ENCODE measurements around the gene KDR.

The KDR gene

GRCh38 chr4:55125763-55126541 lies 557 bp upstream of the KDR start:
- no peak overlapping the region for H3K4me3 ChIP-seq (ENCODE audit: low read length)
- no peak for DNase-seq (ENCODE audit: low read depth, low spot score)

DNA sequence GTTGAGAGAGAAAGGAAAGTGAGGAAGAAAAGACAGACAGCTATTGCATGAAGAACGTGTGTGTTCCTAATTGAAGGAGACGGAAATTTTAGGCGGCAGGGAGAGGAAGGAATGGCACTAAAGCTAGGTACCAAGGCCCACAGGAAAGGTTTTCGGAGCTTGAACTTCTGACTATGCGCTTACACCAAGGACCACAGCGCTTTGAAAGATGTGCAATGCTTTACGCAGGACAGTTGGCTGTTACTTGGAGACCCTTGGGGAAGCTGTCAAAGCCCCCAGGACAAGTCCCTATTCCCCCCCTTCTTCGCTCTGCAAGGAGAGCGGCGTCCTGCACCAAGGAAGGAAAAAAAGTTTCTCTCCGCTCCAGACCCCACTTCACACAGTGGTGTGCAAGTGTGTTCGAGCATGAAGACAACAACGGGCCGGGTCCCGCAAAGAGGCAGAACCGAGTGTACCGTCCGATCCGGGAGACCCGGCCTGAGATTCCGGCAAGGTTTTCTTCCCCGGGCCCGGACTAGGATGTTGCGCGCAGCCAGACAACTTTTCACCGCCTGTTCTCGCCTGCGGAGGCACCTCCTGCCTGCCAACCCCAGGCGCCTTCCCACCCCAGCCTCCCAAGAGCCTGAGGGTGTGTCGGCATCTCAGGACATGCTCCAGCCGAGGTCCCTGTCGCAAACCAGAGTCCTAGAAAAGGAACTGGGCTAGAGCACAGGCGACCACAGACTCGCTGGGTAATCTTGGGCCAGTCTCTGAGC lies 896 bp downstream of the KDR start:
- H3K4me3 ChIP-seq (ENCODE audit: low read length), result no peak overlapping the region
- DNase-seq (ENCODE audit: low read depth, low spot score), result no peak

DNA sequence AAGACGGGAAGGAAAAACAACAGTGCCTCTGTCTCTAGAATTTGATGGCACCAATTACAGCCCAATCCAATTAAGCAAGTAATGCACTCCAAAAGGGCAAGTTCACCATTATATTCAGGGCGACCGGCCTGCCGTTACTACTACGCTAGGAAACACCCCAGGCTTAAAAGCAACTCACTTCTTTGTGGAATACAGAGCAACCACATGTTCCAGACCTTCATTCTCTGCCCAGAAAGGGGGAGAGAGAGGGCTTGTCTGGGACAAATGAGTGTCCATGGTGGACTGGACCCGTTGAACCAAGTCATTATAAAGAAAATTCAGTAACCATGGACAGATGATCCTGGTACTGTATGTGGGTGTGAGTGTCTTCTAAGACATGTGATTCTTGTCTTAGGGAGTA lies 1.6 kb downstream of the KDR start:
- no peak overlapping the region for H3K4me3 ChIP-seq (ENCODE audit: low read length)
- DNase-seq (ENCODE audit: low read depth, low spot score), result no peak

GRCh38 chr4:55122235-55122634 lies 3.2 kb downstream of the KDR start:
- H3K4me3 ChIP-seq (ENCODE audit: low read length), result no peak overlapping the region

GRCh38 chr4:55121246-55121645 lies 4.1 kb downstream of the KDR start:
- H3K4me3 ChIP-seq (ENCODE audit: low read length), result no peak overlapping the region
- DNase-seq (ENCODE audit: low read depth, low spot score), result no peak

More at GRCh38 chr4:55122235-55122634, 3.2 kb downstream of the KDR start:
- DNase-seq (ENCODE audit: low read depth, low spot score), result no peak

GRCh38 chr4:55118397-55118796 lies 7.0 kb downstream of the KDR start:
- DNase-seq (ENCODE audit: low read depth, low spot score), result no peak
- H3K4me3 ChIP-seq (ENCODE audit: low read length), result no peak overlapping the region

DNA sequence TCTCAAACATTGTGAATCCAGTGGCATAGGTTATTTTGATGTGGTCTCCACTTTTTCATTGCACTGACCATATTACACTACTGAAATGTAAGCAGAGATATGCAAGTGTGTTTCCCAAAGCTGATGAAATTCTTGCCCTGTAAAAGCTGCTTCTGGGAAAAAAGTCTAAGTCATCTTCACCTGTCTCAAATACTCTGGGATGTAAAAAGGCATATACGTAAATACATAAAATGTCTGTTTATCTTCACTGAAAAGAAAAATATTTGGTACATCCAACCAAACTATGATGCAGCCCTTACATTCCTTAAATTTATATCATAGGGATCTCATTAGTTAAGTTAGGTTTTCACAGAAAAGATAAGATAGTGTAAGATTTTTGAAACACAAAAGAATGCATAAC lies 7.9 kb downstream of the KDR start:
- no peak for DNase-seq (ENCODE audit: low read depth, low spot score)
- no peak overlapping the region for H3K4me3 ChIP-seq (ENCODE audit: low read length)

GRCh38 chr4:55116450-55116849 lies 8.9 kb downstream of the KDR start:
- H3K4me3 ChIP-seq (ENCODE audit: low read length), result no peak overlapping the region
- no peak for DNase-seq (ENCODE audit: low read depth, low spot score)

DNA sequence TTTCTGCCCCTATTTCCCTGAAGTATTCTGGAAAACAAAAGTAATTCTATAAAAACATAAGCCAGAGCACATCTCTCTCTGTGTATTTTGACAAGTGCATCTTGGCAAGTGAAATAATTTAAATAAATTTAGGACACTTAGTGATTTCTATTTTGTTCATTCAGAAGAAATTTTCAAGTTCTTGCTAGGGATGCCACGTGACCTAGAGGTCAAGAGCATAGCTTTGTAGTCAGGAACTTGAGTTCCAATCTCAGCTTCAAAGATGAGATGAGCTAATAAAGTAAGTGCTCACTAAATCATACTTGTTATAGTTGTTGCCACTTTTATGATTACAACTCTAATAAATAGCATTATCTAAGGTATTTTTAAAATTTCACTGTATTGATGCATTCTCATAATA lies 13.8 kb downstream of the KDR start:
- no peak overlapping the region for H3K4me3 ChIP-seq (ENCODE audit: low read length)
- no peak for DNase-seq (ENCODE audit: low read depth, low spot score)

- DNase-seq (ENCODE audit: low read depth, low spot score), result no peak
- no peak overlapping the region for H3K4me3 ChIP-seq (ENCODE audit: low read length)
These were observed 15.3 kb downstream of the KDR start for GRCh38 chr4:55110131-55110530.

DNA sequence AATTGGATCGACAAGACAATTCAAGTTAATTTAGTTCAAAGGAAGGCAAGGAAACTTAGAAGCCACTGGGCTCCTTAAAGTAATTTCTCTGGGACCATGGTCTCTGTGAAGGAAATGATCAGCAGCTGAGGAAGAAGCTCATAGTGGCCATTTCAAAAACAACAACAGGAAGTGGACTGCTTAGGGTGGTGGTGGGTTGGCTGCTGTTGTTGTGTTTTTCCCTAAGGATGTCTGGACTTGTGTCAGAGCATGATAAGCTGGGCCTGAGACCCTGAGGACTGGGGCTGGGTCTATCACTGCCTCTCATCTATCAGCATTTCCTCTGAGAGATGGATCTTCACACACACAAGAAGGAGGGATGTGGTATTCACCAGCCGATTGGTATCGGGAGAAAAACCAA lies 18.3 kb downstream of the KDR start:
- DNase-seq (ENCODE audit: low read depth, low spot score), result no peak
- H3K4me3 ChIP-seq (ENCODE audit: low read length), result no peak overlapping the region

GRCh38 chr4:55103224-55103623 lies 22.2 kb downstream of the KDR start:
- no peak for DNase-seq (ENCODE audit: low read depth, low spot score)

GRCh38 chr4:55099816-55100215 lies 25.6 kb downstream of the KDR start:
- no peak for DNase-seq (ENCODE audit: low read depth, low spot score)
- no peak overlapping the region for H3K4me3 ChIP-seq (ENCODE audit: low read length)

More at GRCh38 chr4:55103224-55103623, 22.2 kb downstream of the KDR start:
- no peak overlapping the region for H3K4me3 ChIP-seq (ENCODE audit: low read length)

- H3K4me3 ChIP-seq (ENCODE audit: low read length), result no peak overlapping the region
- DNase-seq (ENCODE audit: low read depth, low spot score), result no peak
These were observed 26.8 kb downstream of the KDR start for GRCh38 chr4:55098456-55099204.

GRCh38 chr4:55096619-55097018 lies 28.8 kb downstream of the KDR start:
- no peak for DNase-seq (ENCODE audit: low read depth, low spot score)
- H3K4me3 ChIP-seq (ENCODE audit: low read length), result no peak overlapping the region

DNA sequence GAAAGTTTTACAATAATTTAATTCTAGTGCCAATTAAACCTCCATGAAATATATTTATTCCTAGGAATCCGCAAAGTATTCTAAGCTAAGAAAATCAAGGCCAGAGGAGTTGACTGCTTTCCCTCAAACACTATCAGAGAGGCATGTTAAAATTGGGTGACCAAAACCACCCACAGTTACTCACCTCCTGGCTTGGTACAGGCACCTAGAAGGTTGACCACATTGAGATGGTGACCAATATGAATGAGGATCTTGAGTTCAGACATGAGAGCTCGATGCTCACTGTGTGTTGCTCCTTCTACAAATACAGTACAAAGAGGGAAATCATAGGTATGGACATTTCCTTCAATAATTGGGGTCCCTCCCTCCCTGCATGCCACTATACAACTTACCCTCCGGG lies 29.4 kb downstream of the KDR start:
- H3K4me3 ChIP-seq (ENCODE audit: low read length), result no peak overlapping the region

DNA sequence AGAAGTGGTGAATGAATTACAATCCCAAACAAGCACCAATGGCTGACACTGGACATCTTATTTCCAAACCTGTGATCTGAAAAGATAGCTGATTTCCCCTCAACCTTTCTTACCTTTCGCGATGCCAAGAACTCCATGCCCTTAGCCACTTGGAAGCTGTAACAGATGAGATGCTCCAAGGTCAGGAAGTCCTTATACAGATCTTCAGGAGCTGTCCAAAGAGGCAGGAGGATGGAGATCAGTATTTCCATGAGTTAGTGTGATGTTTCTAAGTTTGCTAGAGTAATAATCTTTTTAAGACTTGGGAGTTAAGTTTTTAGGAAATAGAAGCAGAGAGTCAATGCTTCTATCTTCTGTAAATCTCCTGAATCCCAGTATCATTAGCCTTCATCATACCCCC lies 32.9 kb downstream of the KDR start:
- no peak for DNase-seq (ENCODE audit: low read depth, low spot score)
- no peak overlapping the region for H3K4me3 ChIP-seq (ENCODE audit: low read length)

More for the DNA sequence above, 29.4 kb downstream of the KDR start:
- no peak for DNase-seq (ENCODE audit: low read depth, low spot score)

DNA sequence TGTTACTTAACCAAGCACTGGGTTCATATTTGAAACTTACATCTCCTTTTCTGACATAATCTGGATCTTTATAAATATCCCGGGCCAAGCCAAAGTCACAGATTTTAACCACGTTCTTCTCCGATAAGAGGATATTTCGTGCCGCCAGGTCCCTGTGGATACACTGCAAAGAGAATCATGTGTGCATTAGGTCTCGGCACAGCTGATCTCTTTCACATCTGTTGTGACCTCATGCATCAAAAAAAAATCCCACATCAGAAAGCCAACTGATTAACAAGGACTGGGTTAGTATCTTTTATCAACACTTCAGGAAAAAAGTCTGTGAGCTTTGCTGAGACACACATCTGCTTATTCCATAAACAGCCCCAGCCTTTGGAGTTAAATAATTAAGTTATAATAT lies 35.5 kb downstream of the KDR start:
- no peak for DNase-seq (ENCODE audit: low read depth, low spot score)
- no peak overlapping the region for H3K4me3 ChIP-seq (ENCODE audit: low read length)

GRCh38 chr4:55087913-55088260 lies 37.5 kb downstream of the KDR start:
- H3K4me3 ChIP-seq (ENCODE audit: low read length), result no peak overlapping the region
- DNase-seq (ENCODE audit: low read depth, low spot score), result no peak
